HEK293 (cell line): ENCODE measurements around the gene EMP3.
A peak's percentile ranks its signal among the peaks of the same experiment; 100 is the strongest.

ENCODE experiments used
- CTCF ChIA-PET: fragments of 350-600 bp; formaldehyde crosslinking; extraction: SDS; loops from one replicate; lab custom pipeline; 2021; ENCODE audit warnings: antibody characterized with exemption; lab: Yijun Ruan, JAX
- POLR2A ChIA-PET: fragments of 300-600 bp; formaldehyde crosslinking; extraction: SDS; loops from one replicate; lab custom pipeline; 2020; ENCODE audit warnings: antibody characterized with exemption, inconsistent platforms; lab: Yijun Ruan, JAX
- H3K27ac ChIP-seq: fragments of 200-500 bp; sonication (Bioruptor generic); 2 replicates; pipeline ENCODE4 v1.5.1; 2014; ENCODE audit warnings: low read depth, low read length, control low read depth, inconsistent platforms; ENCODE audit errors: extremely low read depth
- H3K36me3 ChIP-seq, 2 experiments: fragments of 200-500 bp in 1 of 2; sonication (Bioruptor generic) in 1 of 2; 1 replicate in 1 of 2; 2 replicates in 1 of 2; pipeline ENCODE4 v1.5.1; 2014 to 2017; ENCODE audit warnings: inconsistent platforms in 2 of 2, low read length in 2 of 2; ENCODE audit not compliant: control insufficient read depth in 2 of 2, insufficient read depth in 1 of 2
- H3K4me1 ChIP-seq: fragments of 200-500 bp; sonication (Bioruptor generic); 2 replicates; pipeline ENCODE4 v1.5.1; 2014; ENCODE audit warnings: mild to moderate bottlenecking, low read length, inconsistent platforms; ENCODE audit not compliant: control insufficient read depth, insufficient read depth
- H3K4me3 ChIP-seq: 2 replicates; pipeline ENCODE4 v1.5.1; 2011; ENCODE audit warnings: low read depth, mild to moderate bottlenecking, control low read depth, low read length, moderate library complexity
- H3K9me3 ChIP-seq: fragments of 200-500 bp; sonication (Bioruptor generic); 2 replicates; pipeline ENCODE4 v1.5.1; 2014; ENCODE audit warnings: low read depth, low read length, inconsistent platforms; ENCODE audit not compliant: control insufficient read depth, insufficient read depth
- HOXC10 ChIP-seq: sonication (generic); formaldehyde crosslinking; IDR thresholded peaks from 2 replicates; pipeline ENCODE4 v1.8.1; 2023; ENCODE audit warnings: mild to moderate bottlenecking, missing genetic modification reagents
- KLF16 ChIP-seq: fragments of 450-650 bp; formaldehyde crosslinking; IDR thresholded peaks from 2 replicates; pipeline ENCODE4 v1.5.1; 2017; ENCODE audit warnings: missing biosample characterization, missing genetic modification characterization
- MYNN ChIP-seq: fragments of 450-650 bp; formaldehyde crosslinking; IDR thresholded peaks from 2 replicates; pipeline ENCODE4 v1.5.1; 2016; ENCODE audit warnings: missing biosample characterization, missing genetic modification characterization, borderline replicate concordance
- PRDM2 ChIP-seq: fragments of 450-650 bp; formaldehyde crosslinking; IDR thresholded peaks from 2 replicates; pipeline ENCODE4 v1.5.1; 2016; ENCODE audit warnings: missing biosample characterization, missing genetic modification characterization, borderline replicate concordance
- SP2 ChIP-seq: fragments of 450-650 bp; formaldehyde crosslinking; IDR thresholded peaks from 2 replicates; pipeline ENCODE4 v1.5.1; 2016; ENCODE audit warnings: missing biosample characterization, missing genetic modification characterization
- SP7 ChIP-seq: fragments of 450-650 bp; formaldehyde crosslinking; IDR thresholded peaks from 2 replicates; pipeline ENCODE4 v1.5.1; 2016; ENCODE audit warnings: missing biosample characterization, missing genetic modification characterization
- YY2 ChIP-seq: fragments of 450-650 bp; formaldehyde crosslinking; IDR thresholded peaks from 2 replicates; pipeline ENCODE4 v1.5.1; 2016; ENCODE audit warnings: missing biosample characterization, missing genetic modification characterization
- ZBTB10 ChIP-seq: fragments of 450-650 bp; formaldehyde crosslinking; IDR thresholded peaks from 2 replicates; pipeline ENCODE4 v1.5.1; 2016; ENCODE audit warnings: missing biosample characterization, missing genetic modification characterization
- ZBTB7A ChIP-seq: fragments of 450-650 bp; formaldehyde crosslinking; IDR thresholded peaks from 2 replicates; pipeline ENCODE4 v1.5.1; 2016; ENCODE audit warnings: low read depth, missing biosample characterization, missing genetic modification characterization
- ZEB2 ChIP-seq: fragments of 450-650 bp; formaldehyde crosslinking; IDR thresholded peaks from 2 replicates; pipeline ENCODE4 v1.5.1; 2016; ENCODE audit warnings: missing biosample characterization, missing genetic modification characterization
- ZFP69B ChIP-seq: fragments of 450-650 bp; formaldehyde crosslinking; IDR thresholded peaks from 2 replicates; pipeline ENCODE4 v1.5.1; 2016; ENCODE audit warnings: missing biosample characterization, missing genetic modification characterization
- ZIC2 ChIP-seq: fragments of 450-650 bp; formaldehyde crosslinking; IDR thresholded peaks from 2 replicates; pipeline ENCODE4 v1.5.1; 2016; ENCODE audit warnings: missing biosample characterization, missing genetic modification characterization
- ZNF24 ChIP-seq: fragments of 450-650 bp; formaldehyde crosslinking; IDR thresholded peaks from 2 replicates; pipeline ENCODE4 v1.5.1; 2016; ENCODE audit warnings: missing biosample characterization, missing genetic modification characterization
- ZNF292 ChIP-seq: fragments of 450-650 bp; formaldehyde crosslinking; IDR thresholded peaks from 2 replicates; pipeline ENCODE4 v1.5.1; 2016; ENCODE audit warnings: low read depth, missing biosample characterization, missing genetic modification characterization, borderline replicate concordance
- ZNF335 ChIP-seq: fragments of 450-650 bp; formaldehyde crosslinking; conservative IDR thresholded peaks from 2 replicates; pipeline ENCODE4 v1.5.1; 2016; ENCODE audit warnings: missing biosample characterization, missing genetic modification characterization
- ZNF488 ChIP-seq: fragments of 450-650 bp; formaldehyde crosslinking; IDR thresholded peaks from 2 replicates; pipeline ENCODE4 v1.5.1; 2016; ENCODE audit warnings: missing biosample characterization, missing genetic modification characterization
- ZNF501 ChIP-seq: fragments of 450-650 bp; formaldehyde crosslinking; IDR thresholded peaks from 2 replicates; pipeline ENCODE4 v1.5.1; 2016; ENCODE audit warnings: missing biosample characterization, missing genetic modification characterization
- ZNF555 ChIP-seq: fragments of 450-650 bp; formaldehyde crosslinking; conservative IDR thresholded peaks from 2 replicates; pipeline ENCODE4 v1.5.1; 2017; ENCODE audit warnings: missing biosample characterization, mild to moderate bottlenecking, missing genetic modification characterization, inconsistent platforms
- ZNF571 ChIP-seq: fragments of 450-650 bp; formaldehyde crosslinking; IDR thresholded peaks from 2 replicates; pipeline ENCODE4 v1.5.0; 2017; ENCODE audit warnings: missing biosample characterization, missing genetic modification characterization
- ZNF654 ChIP-seq: fragments of 450-650 bp; formaldehyde crosslinking; IDR thresholded peaks from 2 replicates; pipeline ENCODE4 v1.5.1; 2016; ENCODE audit warnings: low read depth, missing biosample characterization, missing genetic modification characterization
- ZNF792 ChIP-seq: fragments of 450-650 bp; formaldehyde crosslinking; IDR thresholded peaks from 2 replicates; pipeline ENCODE4 v1.5.1; 2016; ENCODE audit warnings: missing biosample characterization, missing genetic modification characterization
- ZNF837 ChIP-seq: fragments of 450-650 bp; formaldehyde crosslinking; IDR thresholded peaks from 2 replicates; pipeline ENCODE4 v1.5.1; 2016; ENCODE audit warnings: missing biosample characterization, missing genetic modification characterization
- ZNF843 ChIP-seq: fragments of 450-650 bp; formaldehyde crosslinking; IDR thresholded peaks from 2 replicates; pipeline ENCODE4 v1.5.1; 2016; ENCODE audit warnings: missing biosample characterization, missing genetic modification characterization
- TF ChIP-seq, protein P1 (sequence below): fragments of 450-650 bp; formaldehyde crosslinking; optimal IDR thresholded peaks from 2 replicates; pipeline ENCODE3; 2016; ENCODE audit warnings: missing biosample characterization, mild to moderate bottlenecking, missing genetic modification characterization
- TF ChIP-seq, protein P2 (sequence below): fragments of 450-650 bp; formaldehyde crosslinking; IDR thresholded peaks from 2 replicates; pipeline ENCODE4 v1.5.1; 2017; ENCODE audit warnings: missing biosample characterization, missing genetic modification characterization

EMP3 gene

GRCh38 chr19:48319647-48320541 lies 5.5 kb upstream of the EMP3 start:
- CTCF ChIA-PET, result interaction anchor here (0.5 to 7.6 kb wide), 23 partner anchors 8 to 656 kb away, joined by 3 to 104 read pairs (median 4); partner anchors contain the start of genes KDELR1, SYNGR4 and TMEM143
- no peak overlapping the region for H3K4me3 ChIP-seq
- POLR2A ChIA-PET, result interaction anchor here (1.0 to 4.1 kb wide), 3 partner anchors 14 to 72 kb away, joined by 3 to 19 read pairs (median 3); partner anchors contain the start of gene KDELR1
- TF ChIP-seq, protein P1, sequence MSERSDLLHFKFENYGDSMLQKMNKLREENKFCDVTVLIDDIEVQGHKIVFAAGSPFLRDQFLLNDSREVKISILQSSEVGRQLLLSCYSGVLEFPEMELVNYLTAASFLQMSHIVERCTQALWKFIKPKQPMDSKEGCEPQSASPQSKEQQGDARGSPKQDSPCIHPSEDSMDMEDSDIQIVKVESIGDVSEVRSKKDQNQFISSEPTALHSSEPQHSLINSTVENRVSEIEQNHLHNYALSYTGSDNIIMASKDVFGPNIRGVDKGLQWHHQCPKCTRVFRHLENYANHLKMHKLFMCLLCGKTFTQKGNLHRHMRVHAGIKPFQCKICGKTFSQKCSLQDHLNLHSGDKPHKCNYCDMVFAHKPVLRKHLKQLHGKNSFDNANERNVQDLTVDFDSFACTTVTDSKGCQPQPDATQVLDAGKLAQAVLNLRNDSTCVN (tag by site-specific recombination), result no peak
- TF ChIP-seq ZNF335 (tag by site-specific recombination), result no peak; the same call in 1 of the 2 replicates
- peak; percentile 63 for TF ChIP-seq ZNF654 (tag by site-specific recombination)
- no peak for TF ChIP-seq ZNF843
- no peak for TF ChIP-seq ZBTB7A
- TF ChIP-seq HOXC10 (CRISPR knock-in tag), result no peak
- TF ChIP-seq ZNF792, result no peak
- peak; percentile 62; the same call in 1 of the 2 replicates for TF ChIP-seq ZNF501
- TF ChIP-seq, protein P2, sequence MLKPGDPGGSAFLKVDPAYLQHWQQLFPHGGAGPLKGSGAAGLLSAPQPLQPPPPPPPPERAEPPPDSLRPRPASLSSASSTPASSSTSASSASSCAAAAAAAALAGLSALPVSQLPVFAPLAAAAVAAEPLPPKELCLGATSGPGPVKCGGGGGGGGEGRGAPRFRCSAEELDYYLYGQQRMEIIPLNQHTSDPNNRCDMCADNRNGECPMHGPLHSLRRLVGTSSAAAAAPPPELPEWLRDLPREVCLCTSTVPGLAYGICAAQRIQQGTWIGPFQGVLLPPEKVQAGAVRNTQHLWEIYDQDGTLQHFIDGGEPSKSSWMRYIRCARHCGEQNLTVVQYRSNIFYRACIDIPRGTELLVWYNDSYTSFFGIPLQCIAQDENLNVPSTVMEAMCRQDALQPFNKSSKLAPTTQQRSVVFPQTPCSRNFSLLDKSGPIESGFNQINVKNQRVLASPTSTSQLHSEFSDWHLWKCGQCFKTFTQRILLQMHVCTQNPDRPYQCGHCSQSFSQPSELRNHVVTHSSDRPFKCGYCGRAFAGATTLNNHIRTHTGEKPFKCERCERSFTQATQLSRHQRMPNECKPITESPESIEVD (tag by site-specific recombination), result no peak
- peak; percentile 90 for TF ChIP-seq ZFP69B (tag by site-specific recombination)
- no peak for TF ChIP-seq ZNF555 (tag by site-specific recombination)
- TF ChIP-seq KLF16 (tag by site-specific recombination), result peak; percentile 73
- TF ChIP-seq ZNF488 (tag by site-specific recombination), result no peak
- TF ChIP-seq MYNN (tag by site-specific recombination), result no peak
- TF ChIP-seq PRDM2 (tag by site-specific recombination), result no peak
- TF ChIP-seq YY2 (tag by site-specific recombination), result no peak
- no peak for TF ChIP-seq ZNF292 (tag by site-specific recombination)
- no peak for TF ChIP-seq ZNF837
- TF ChIP-seq ZBTB10, result no peak
- peak; percentile 43; the same call in 1 of the 2 replicates for TF ChIP-seq SP7 (tag by site-specific recombination)
- 0 out of 2 replicates have a peak, but pooled peaks have one; percentile 13 for TF ChIP-seq ZEB2 (tag by site-specific recombination)
- peak; percentile 88 for TF ChIP-seq ZNF24 (tag by site-specific recombination)
- 0 out of 2 replicates have a peak, but pooled peaks have one; percentile 10 for TF ChIP-seq ZIC2
- TF ChIP-seq SP2 (tag by site-specific recombination), result peak; percentile 43
- TF ChIP-seq ZNF571 (tag by site-specific recombination), result no peak

More at GRCh38 chr19:48319647-48320541, 5.5 kb upstream of the EMP3 start:
- Histone ChIP-seq H3K36me3 (no peaks in the 10 kb centered on the region), H3K4me1 (peaks cover 10% of the 10 kb centered on the region), H3K27ac (no peak overlapping the region), H3K9me3 (no peaks in the 10 kb centered on the region)
